PC-9 (cell line): ENCODE measurements around the gene FRAT2.

Source experiments
- CTCF ChIP-seq: fragments of 200-600 bp; sonication (generic); conservative IDR thresholded peaks from 2 replicates; pipeline ENCODE4 v1.6.1; 2017; ENCODE audit warnings: mixed run types, antibody characterized with exemption, mild to moderate bottlenecking, moderate library complexity
- EZH2 ChIP-seq: fragments of 200-600 bp; sonication (generic); IDR thresholded peaks from 2 replicates; pipeline ENCODE4 v1.8.0; 2017; ENCODE audit warnings: antibody characterized with exemption, low read depth

- no peak for TF ChIP-seq CTCF
- no peak for TF ChIP-seq EZH2
Observed at GRCh38 chr10:97312897-97313296, 21.6 kb downstream of the FRAT2 start.
